PC-3 (cell line): ENCODE measurements around the gene SUMO3. TPM values are rescaled to one million over a fixed set of nuclear protein-coding genes. Genes with fewer than 3 reads are reported as not detected.

Experiments used
- ATAC-seq: fragments of 200-7000 bp; cut with Tn5 transposase; 2 replicates; pipeline ENCODE4 v1.9.1; 2020; ENCODE audit warnings: mild to moderate bottlenecking, moderate library complexity
- BruUV-seq: library from RNA; stranded (reverse); fragments of 400-500 nt; replicated peaks from 2 replicates; lab custom pipeline; 2021; lab: Mats Ljungman, UMichigan
- CTCF ChIA-PET: fragments of 300-600 bp; sonication (Branson Sonifier 250); formaldehyde crosslinking; loops from one replicate; lab custom pipeline; 2022; ENCODE audit warnings: antibody characterized with exemption; lab: Charles Lee
- POLR2A ChIA-PET: fragments of 300-600 bp; sonication (Branson Sonifier 250); formaldehyde crosslinking; loops from one replicate; lab custom pipeline; 2022; ENCODE audit warnings: antibody characterized with exemption; ENCODE audit not compliant: unreplicated experiment; lab: Charles Lee
- DNase-seq: peaks from one replicate; pipeline ENCODE4 v3.0.0-alpha.2; 2015
- H2AFZ ChIP-seq: fragments of 300-600 bp; sonication (generic); 2 replicates; pipeline ENCODE4 v1.6.0; 2016; ENCODE audit warnings: antibody characterized with exemption, low read length
- H3F3A ChIP-seq: fragments of 300-600 bp; sonication (generic); one replicate; pipeline ENCODE4 v1.6.0; 2017; ENCODE audit warnings: antibody characterized with exemption, low read length, control low read depth, mild to moderate bottlenecking; ENCODE audit not compliant: unreplicated experiment
- H3K27ac ChIP-seq: fragments of 300-600 bp; sonication (generic); 2 replicates; pipeline ENCODE4 v1.5.1; 2016; ENCODE audit warnings: mild to moderate bottlenecking, low read length
- H3K27me3 ChIP-seq: fragments of 300-600 bp; sonication (generic); 2 replicates; pipeline ENCODE4 v1.6.1; 2016; ENCODE audit warnings: low read length, mixed read lengths
- H3K36me3 ChIP-seq: fragments of 300-600 bp; sonication (generic); 2 replicates; pipeline ENCODE4 v1.6.1; 2016; ENCODE audit warnings: low read depth, mixed run types, low read length, mixed read lengths
- H3K4me1 ChIP-seq: fragments of 300-600 bp; sonication (generic); 2 replicates; pipeline ENCODE4 v1.5.1; 2016; ENCODE audit warnings: low read length; ENCODE audit not compliant: insufficient read depth
- H3K4me2 ChIP-seq: fragments of 300-600 bp; sonication (generic); 2 replicates; pipeline ENCODE4 v1.6.0; 2016; ENCODE audit warnings: low read length
- H3K4me3 ChIP-seq: fragments of 300-600 bp; sonication (generic); 2 replicates; pipeline ENCODE4 v1.5.1; 2016; ENCODE audit warnings: mild to moderate bottlenecking, low read length, mixed read lengths
- H3K79me2 ChIP-seq: fragments of 300-600 bp; sonication (generic); 2 replicates; pipeline ENCODE4 v1.6.1; 2017; ENCODE audit warnings: low read length, mixed read lengths
- H3K9ac ChIP-seq: fragments of 300-600 bp; sonication (generic); 2 replicates; pipeline ENCODE4 v1.6.0; 2016; ENCODE audit warnings: mild to moderate bottlenecking, low read length
- H3K9me2 ChIP-seq: fragments of 300-600 bp; sonication (generic); replicated peaks from 2 replicates; pipeline ENCODE4 v1.6.1; 2016; ENCODE audit warnings: mixed run types, low read length, mixed read lengths
- H3K9me3 ChIP-seq: fragments of 300-600 bp; sonication (generic); 2 replicates; pipeline ENCODE4 v1.6.1; 2016; ENCODE audit warnings: low read length, mixed read lengths
- H4K20me1 ChIP-seq: fragments of 300-600 bp; sonication (generic); 2 replicates; pipeline ENCODE4 v1.6.1; 2016; ENCODE audit warnings: low read length, mixed read lengths
- CTCF ChIP-seq: fragments of 300-600 bp; sonication (generic); conservative IDR thresholded peaks from 2 replicates; pipeline ENCODE4 v1.5.1; 2017; ENCODE audit warnings: antibody characterized with exemption, low read depth, mild to moderate bottlenecking, low read length
- EZH2 ChIP-seq: fragments of 300-600 bp; sonication (generic); IDR thresholded peaks from one replicate; pipeline ENCODE4 v1.6.1; 2017; ENCODE audit warnings: antibody characterized with exemption, mild to moderate bottlenecking, low read length; ENCODE audit not compliant: unreplicated experiment
- EZH2phosphoT487 ChIP-seq: fragments of 300-600 bp; sonication (generic); IDR thresholded peaks from 2 replicates; pipeline ENCODE4 v1.6.1; 2018; ENCODE audit warnings: mild to moderate bottlenecking, antibody characterized with exemption, low read length, borderline replicate concordance
- intact Hi-C: fragments of 100-400 bp; cut with micrococcal nuclease; formaldehyde crosslinking; loops from 2 replicates; pipeline ENCODE4 v1.9.0; 2023
- total RNA-seq: library from RNA; depleted of rRNA; stranded (reverse); fragments of >200 nt; gene quantifications from 2 replicates; pipeline ENCODE4 v1.2.3, GENCODE V29; 2014

Gene SUMO3
- total RNA-seq, 1 experiment from 2014 or later: 242 TPM

GRCh38 chr21:44785620-44786335 is 32.1 kb downstream of the SUMO3 start:
- peak overlapping the region; percentile 10; the same call in 1 of the 2 replicates for H3K27ac ChIP-seq
- no peak overlapping the region for H3K4me3 ChIP-seq
- H3K36me3 ChIP-seq: peaks cover 52% of the 10 kb centered on the region
- H3K9me3 ChIP-seq: no peaks in the 10 kb centered on the region
- ChIA-PET CTCF (no interaction called here), POLR2A (interaction anchor here (0.5 to 0.9 kb wide), 2 partner anchors 119 to 141 kb away, joined by 3 to 7 read pairs; partner anchors contain the start of gene KRTAP12-2)
- TF ChIP-seq EZH2phosphoT487 (no peak), EZH2 (no peak), CTCF (no peak)
- intact Hi-C loops: loop anchor here (1.0 to 5.0 kb wide), 2 partner anchors 32 to 73 kb away; partner anchors contain the start of gene TSPEAR
- H4K20me1 ChIP-seq: peaks cover 32% of the 10 kb centered on the region; the same call in 1 of the 2 replicates
- peak; percentile 79 for ATAC-seq
- H3F3A ChIP-seq: no peaks in the 10 kb centered on the region
- H2AFZ ChIP-seq: no peak overlapping the region
- H3K9me2 ChIP-seq: no peaks in the 10 kb centered on the region
- H3K27me3 ChIP-seq: no peaks in the 10 kb centered on the region
- H3K9ac ChIP-seq: no peak overlapping the region
- peaks cover 9% of the 10 kb centered on the region; the same call in 1 of the 2 replicates for H3K4me1 ChIP-seq
- 0 out of 2 replicates have a peak overlapping the region, but pooled peaks have one; percentile 6 for H3K4me2 ChIP-seq
- peaks cover 98% of the 10 kb centered on the region for H3K79me2 ChIP-seq
- DNase-seq: peak; percentile 39
- no TSS peak for BruUV-seq

GRCh38 chr21:44784810-44785209 is 33.1 kb downstream of the SUMO3 start:
- peaks cover 23% of the 10 kb centered on the region; the same call in 1 of the 2 replicates for H4K20me1 ChIP-seq
- H3K4me2 ChIP-seq: no peak overlapping the region
- H3K4me3 ChIP-seq: no peak overlapping the region
- H3K4me1 ChIP-seq: peaks cover 9% of the 10 kb centered on the region; the same call in 1 of the 2 replicates
- no TSS peak for BruUV-seq
- TF ChIP-seq EZH2: no peak
- TF ChIP-seq CTCF: no peak
- TF ChIP-seq EZH2phosphoT487: no peak
- H2AFZ ChIP-seq: no peak overlapping the region
- H3K9me2 ChIP-seq: no peaks in the 10 kb centered on the region
- peaks cover 50% of the 10 kb centered on the region for H3K36me3 ChIP-seq
- ChIA-PET POLR2A (no interaction called here), CTCF (no interaction called here)
- H3F3A ChIP-seq: no peaks in the 10 kb centered on the region
- DNase-seq (no peak), ATAC-seq (no peak)
- H3K9me3 ChIP-seq: no peaks in the 10 kb centered on the region
- intact Hi-C loops: loop anchor here (1.0 to 5.0 kb wide), 2 partner anchors 32 to 73 kb away; partner anchors contain the start of gene TSPEAR
- H3K9ac ChIP-seq: no peak overlapping the region
- H3K27ac ChIP-seq: no peak overlapping the region
- no peaks in the 10 kb centered on the region for H3K27me3 ChIP-seq
- H3K79me2 ChIP-seq: peaks cover 98% of the 10 kb centered on the region
